ENCODE data around the gene SPATA9. TPM values are rescaled to one million over a fixed set of nuclear protein-coding genes. Genes with fewer than 3 reads are reported as not detected.

The SPATA9 gene
- total RNA-seq, 1 donor from 2014 or later, result 1.0 TPM

- no peak overlapping the region for H3K27ac Mint-ChIP-seq (ENCODE audit: unreplicated experiment)
- no peaks in the 10 kb centered on the region for H3K4me1 Mint-ChIP-seq
- no peaks in the 10 kb centered on the region for H3K36me3 Mint-ChIP-seq (ENCODE audit: low read depth)
- peaks cover 12% of the 10 kb centered on the region for H3K9me3 Mint-ChIP-seq
- no peak for TF ChIP-seq CTCF (conservative IDR thresholded peaks at IDR 0.05)
- no peak overlapping the region for H3K4me3 Mint-ChIP-seq
- H3K27me3 Mint-ChIP-seq (ENCODE audit: low read depth), result peaks cover 6% of the 10 kb centered on the region
- DNase-seq (ENCODE audit: low read depth, low spot score), result no peak
These were observed 52.3 kb downstream of the SPATA9 start for GRCh38 chr5:95630394-95630917.

- DNase-seq (ENCODE audit: low read depth, low spot score), result no peak
- Mint-ChIP-seq H3K27me3 (ENCODE audit: low read depth) (peaks cover 12% of the 10 kb centered on the region), H3K27ac (ENCODE audit: unreplicated experiment) (no peak overlapping the region), H3K4me1 (no peaks in the 10 kb centered on the region), H3K9me3 (peaks cover 12% of the 10 kb centered on the region), H3K4me3 (no peak overlapping the region), H3K36me3 (ENCODE audit: low read depth) (no peaks in the 10 kb centered on the region)
- TF ChIP-seq CTCF (conservative IDR thresholded peaks at IDR 0.05), result no peak
These were observed 53.9 kb downstream of the SPATA9 start for GRCh38 chr5:95628933-95629332.

GRCh38 chr5:95627971-95628810 is 54.6 kb downstream of the SPATA9 start:
- Mint-ChIP-seq H3K36me3 (ENCODE audit: low read depth) (no peaks in the 10 kb centered on the region), H3K9me3 (peaks cover 10% of the 10 kb centered on the region), H3K27ac (ENCODE audit: unreplicated experiment) (no peak overlapping the region), H3K4me1 (no peaks in the 10 kb centered on the region), H3K4me3 (no peak overlapping the region), H3K27me3 (ENCODE audit: low read depth) (peaks cover 19% of the 10 kb centered on the region)
- TF ChIP-seq CTCF (conservative IDR thresholded peaks at IDR 0.05), result no peak
- DNase-seq (ENCODE audit: low read depth, low spot score), result no peak

GRCh38 chr5:95626701-95627100 is 56.1 kb downstream of the SPATA9 start:
- H3K4me1 Mint-ChIP-seq, result peaks cover 1% of the 10 kb centered on the region
- H3K27me3 Mint-ChIP-seq (ENCODE audit: low read depth), result peaks cover 33% of the 10 kb centered on the region
- no peak for TF ChIP-seq CTCF (conservative IDR thresholded peaks at IDR 0.05)
- H3K27ac Mint-ChIP-seq (ENCODE audit: unreplicated experiment), result no peak overlapping the region
- no peaks in the 10 kb centered on the region for H3K36me3 Mint-ChIP-seq (ENCODE audit: low read depth)
- H3K9me3 Mint-ChIP-seq, result peaks cover 10% of the 10 kb centered on the region
- H3K4me3 Mint-ChIP-seq, result no peak overlapping the region
- no peak for DNase-seq (ENCODE audit: low read depth, low spot score)

DNA sequence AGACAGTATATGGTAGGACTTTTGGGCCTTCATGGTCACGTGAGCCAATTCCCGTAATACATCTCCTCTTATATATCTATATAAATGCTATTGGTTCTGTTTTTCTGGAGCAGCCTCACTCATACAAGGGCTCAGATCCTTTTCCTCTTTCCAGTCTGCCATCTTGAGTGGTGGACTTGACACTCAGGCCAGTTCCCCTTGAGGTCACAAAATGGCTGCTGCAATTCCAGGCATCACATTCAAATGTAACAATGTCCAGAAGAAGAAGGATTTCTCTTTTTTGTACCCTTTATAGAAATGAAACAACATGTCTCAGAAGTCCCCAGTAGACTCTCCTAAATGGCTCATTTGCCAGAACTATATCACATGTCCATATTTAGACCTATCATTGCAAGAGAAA is 58.4 kb downstream of the SPATA9 start:
- H3K4me1 Mint-ChIP-seq, result peaks cover 12% of the 10 kb centered on the region
- peaks cover 9% of the 10 kb centered on the region for H3K9me3 Mint-ChIP-seq
- H3K27ac Mint-ChIP-seq (ENCODE audit: unreplicated experiment), result no peak overlapping the region
- peaks cover 46% of the 10 kb centered on the region for H3K27me3 Mint-ChIP-seq (ENCODE audit: low read depth)
- no peak for DNase-seq (ENCODE audit: low read depth, low spot score)
- no peak for TF ChIP-seq CTCF (conservative IDR thresholded peaks at IDR 0.05)
- H3K4me3 Mint-ChIP-seq, result no peak overlapping the region
- H3K36me3 Mint-ChIP-seq (ENCODE audit: low read depth), result no peaks in the 10 kb centered on the region
